Small intestine (tissue), 16 donors: ENCODE results near the gene CEACAM20. TPM values are rescaled to one million over a fixed set of nuclear protein-coding genes. Genes with fewer than 3 reads are reported as not detected.
A peak's percentile ranks its signal among the peaks of the same experiment; 100 is the strongest.

Experiments used
- DNase-seq, 2 donors: peaks; one replicate each; pipeline versions ENCODE4 v3.0.0 to v3.0.0-alpha.2; 2013
- FAIRE-seq: peaks from 2 replicates; lab custom pipeline; 2012; peaks lifted over from hg19 to GRCh38; lab: Jason Lieb, UNC
- H3K27ac ChIP-seq, 3 donors: one replicate each; pipeline ENCODE4 v1.5.1; 2013; ENCODE audit warnings: low read length in 2 of 3, mild to moderate bottlenecking in 2 of 3, control low read depth in 1 of 3, inconsistent platforms in 1 of 3, low read depth in 1 of 3, moderate library complexity in 1 of 3
- H3K27me3 ChIP-seq, 3 donors: one replicate each; pipeline ENCODE4 v1.6.1; 2013; ENCODE audit warnings: low read length in 3 of 3, inconsistent platforms in 1 of 3; ENCODE audit not compliant: control insufficient read depth in 3 of 3, insufficient read depth in 3 of 3
- H3K36me3 ChIP-seq, 3 donors: one replicate each; pipeline ENCODE4 v1.6.1; 2013; ENCODE audit warnings: low read length in 3 of 3, inconsistent platforms in 1 of 3, low read depth in 1 of 3, mild to moderate bottlenecking in 1 of 3, moderate library complexity in 1 of 3; ENCODE audit not compliant: control insufficient read depth in 3 of 3, insufficient read depth in 2 of 3
- H3K4me1 ChIP-seq, 3 donors: one replicate each; pipeline ENCODE4 v1.6.1; 2013; ENCODE audit warnings: low read length in 2 of 3, inconsistent platforms in 1 of 3, low read depth in 1 of 3, mild to moderate bottlenecking in 1 of 3, moderate library complexity in 1 of 3; ENCODE audit not compliant: control insufficient read depth in 3 of 3, insufficient read depth in 2 of 3
- H3K4me3 ChIP-seq, 3 donors: one replicate each; pipeline ENCODE4 v1.5.1; 2013; ENCODE audit warnings: low read length in 3 of 3, control low read depth in 1 of 3, inconsistent platforms in 1 of 3, low read depth in 1 of 3, mild to moderate bottlenecking in 1 of 3, moderate library complexity in 1 of 3
- H3K9me3 ChIP-seq, 2 donors: one replicate each; pipeline ENCODE4 v1.6.1; 2013; ENCODE audit warnings: low read depth in 1 of 2, low read length in 1 of 2; ENCODE audit not compliant: control insufficient read depth in 2 of 2, insufficient read depth in 1 of 2
- WGBS, 3 donors: extraction: QIAGEN DNeasy Blood & Tissue Kit; methylation state at CpG; one replicate each; pipeline ENCODE4 v1.1.7; 2013; 5-methylcytosine and 5-hydroxymethylcytosine counted together
- long read RNA-seq, 10 donors: transcript quantifications; one replicate each; lab custom pipeline, GENCODE V29; 2026
- polyA plus RNA-seq, 4 donors: library from polyadenylated mRNA; stranded (reverse) in 3 of 4; unstranded in 1 of 4; fragments of 200-250 nt in 3 of 4; fragments of 120-200 nt in 1 of 4; gene quantifications; one replicate each; pipeline versions ENCODE4 v1.2.1 to v1.2.3, GENCODE V29; 2013
- donor health status: healthy with polysubstance abuse.
- donor health status: control.
- donor health status: control.
- donor health status: Bipolar disorder and iron deficiency.
- donor health status: healthy.

The CEACAM20 gene
- 10 to 100 TPM in 2 of 4 donors, 1 to 10 TPM in 1, under 1 TPM in 1; 0.19 to 28.4 (median 10.6) TPM for polyA plus RNA-seq
- long read RNA-seq, donor 1: 0 reads
- long read RNA-seq, donor 2: 0 reads
- long read RNA-seq, donor 3: 0 reads
- long read RNA-seq, donor 4: 0 reads
- long read RNA-seq, donor 5: 0 reads
- long read RNA-seq, donor 6, partial matches to known transcripts: 0 of 1 reads
- long read RNA-seq, donor 6, other reads (novel, unspliced or antisense): 0 of 1 reads
- long read RNA-seq, donor 7: 0 reads
- long read RNA-seq, donor 8: 0 reads
- long read RNA-seq, donor 9: 0 reads
- long read RNA-seq, donor 10: 0 reads

DNA sequence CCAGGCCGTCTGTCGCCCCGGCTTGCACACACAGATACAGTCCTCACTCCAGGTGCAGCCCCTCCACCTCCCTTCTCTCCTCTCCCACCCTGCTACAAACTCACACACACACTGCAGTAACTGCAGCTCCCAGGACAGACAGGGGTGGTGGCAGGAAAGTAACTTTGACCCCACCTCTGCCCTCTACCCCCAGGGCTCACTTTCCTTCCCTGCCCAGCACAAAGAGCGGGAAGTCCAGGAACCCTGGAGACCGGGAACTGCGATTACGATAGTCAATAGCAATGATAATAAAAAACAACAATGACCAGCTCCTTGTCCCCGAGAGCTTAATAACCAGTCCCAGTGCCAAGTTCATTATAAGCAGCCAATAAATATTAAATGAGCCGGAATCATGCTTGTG, at the start of gene CEACAM20:
Gene CEACAM20 (minus strand): TSS at position 140 of the 400 bp plus-strand sequence. CDS start 166 bp downstream, outside the sequence.
- H3K9me3 ChIP-seq: no peaks in the 10 kb centered on the region
- peaks cover 0 to 3% (median 0%) of the 10 kb centered on the region in 3 donors for H3K4me1 ChIP-seq
- FAIRE-seq (no peak), DNase-seq (peak; percentile 38 to 96)
- peak within 1 kb of the TSS in 1 of 3 donors; percentile 54 for H3K4me3 ChIP-seq
- H3K27me3 ChIP-seq: peaks cover 0 to 3% (median 0%) of the 10 kb centered on the region in 3 donors
- H3K36me3 ChIP-seq: no peaks in the 10 kb centered on the region
- WGBS, 3 donors: 17 to 52% (median 37%) methylated on average over 9 of the region's 9 CpGs
- peak within 1 kb of the TSS in 2 of 3 donors; percentile 4 to 11 for H3K27ac ChIP-seq

GRCh38 chr19:44577566-44577874, 48.0 kb upstream of the CEACAM20 start:
- Histone ChIP-seq H3K4me1 (peaks cover 0 to 23% (median 12%) of the 10 kb centered on the region in 3 donors), H3K27ac (no peak overlapping the region), H3K9me3 (no peaks in the 10 kb centered on the region), H3K4me3 (no peak overlapping the region), H3K36me3 (no peaks in the 10 kb centered on the region), H3K27me3 (no peaks in the 10 kb centered on the region)
- FAIRE-seq (no peak), DNase-seq (no peak)
- WGBS, 3 donors: 56 to 73% (median 59%) methylated on average over 1 of the region's 1 CpG

DNA sequence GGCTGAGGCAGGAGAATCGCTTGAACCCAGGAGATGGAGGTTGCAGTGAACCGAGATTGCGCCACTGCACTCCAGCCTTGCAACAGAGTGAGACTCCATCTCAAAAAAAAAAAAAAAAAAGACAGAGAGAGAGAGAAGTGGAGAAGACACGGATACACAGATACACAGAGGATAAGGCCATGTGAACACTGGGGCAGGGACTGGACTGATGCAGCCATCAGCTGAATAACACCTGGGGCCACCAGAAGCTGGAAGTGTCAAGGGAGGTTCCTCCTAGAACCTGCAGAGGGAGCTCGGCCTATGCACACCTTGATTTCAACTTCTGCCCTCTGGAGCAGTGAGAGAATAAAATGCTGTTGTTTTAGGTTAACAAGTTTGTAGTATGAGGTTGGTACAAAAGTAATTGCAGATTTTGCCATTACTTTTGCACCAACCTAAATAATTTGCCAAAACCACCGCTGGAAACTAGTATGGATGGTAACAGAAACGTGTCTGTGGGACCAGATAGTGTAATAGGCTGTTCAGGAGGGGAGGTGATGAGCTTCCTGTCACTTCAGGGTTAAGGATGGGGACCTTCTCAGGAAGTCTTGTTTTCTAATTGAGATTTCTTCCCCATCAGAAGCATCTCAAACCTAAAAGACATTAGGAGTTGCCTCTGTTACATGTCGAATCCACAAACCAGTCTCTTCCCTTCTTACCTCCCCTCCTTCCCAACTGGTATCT, 47.5 kb upstream of the CEACAM20 start:
- Histone ChIP-seq H3K27me3 (no peaks in the 10 kb centered on the region), H3K4me1 (peaks cover 0 to 28% (median 12%) of the 10 kb centered on the region in 3 donors), H3K9me3 (no peaks in the 10 kb centered on the region), H3K4me3 (no peak overlapping the region), H3K36me3 (no peaks in the 10 kb centered on the region), H3K27ac (no peak overlapping the region)
- FAIRE-seq (no peak), DNase-seq (peak; percentile 81 to 82)
- WGBS, 3 donors: 51 to 65% (median 63%) methylated on average over 8 of the region's 8 CpGs

- Histone ChIP-seq H3K27ac (no peak overlapping the region), H3K4me1 (peaks cover 0 to 30% (median 2%) of the 10 kb centered on the region in 3 donors), H3K9me3 (no peaks in the 10 kb centered on the region), H3K27me3 (no peaks in the 10 kb centered on the region), H3K36me3 (no peaks in the 10 kb centered on the region), H3K4me3 (no peak overlapping the region)
- DNase-seq (no peak), FAIRE-seq (no peak)
- WGBS, 3 donors: 89 to 90% (median 90%) methylated on average over 11 of the region's 11 CpGs
Observed at GRCh38 chr19:44575116-44575700, 45.7 kb upstream of the CEACAM20 start.

GRCh38 chr19:44574186-44574950, 44.9 kb upstream of the CEACAM20 start:
- no peak for DNase-seq

GRCh38 chr19:44573627-44574026, 44.2 kb upstream of the CEACAM20 start:
- DNase-seq (no peak), FAIRE-seq (no peak)
- WGBS, 3 donors: 33 to 50% (median 44%) methylated on average over 4 of the region's 4 CpGs
- Histone ChIP-seq H3K4me1 (peaks cover 0 to 29% (median 0%) of the 10 kb centered on the region in 3 donors), H3K27ac (no peak overlapping the region), H3K36me3 (no peaks in the 10 kb centered on the region), H3K27me3 (no peaks in the 10 kb centered on the region), H3K4me3 (no peak overlapping the region), H3K9me3 (no peaks in the 10 kb centered on the region)

More at GRCh38 chr19:44574186-44574950, 44.9 kb upstream of the CEACAM20 start:
- WGBS, 3 donors: 68 to 69% (median 68%) methylated on average over 8 of the region's 8 CpGs
- Histone ChIP-seq H3K4me1 (peaks cover 0 to 29% (median 0%) of the 10 kb centered on the region in 3 donors), H3K36me3 (no peaks in the 10 kb centered on the region), H3K27me3 (no peaks in the 10 kb centered on the region), H3K27ac (no peak overlapping the region), H3K9me3 (no peaks in the 10 kb centered on the region), H3K4me3 (no peak overlapping the region)
- FAIRE-seq: no peak

DNA sequence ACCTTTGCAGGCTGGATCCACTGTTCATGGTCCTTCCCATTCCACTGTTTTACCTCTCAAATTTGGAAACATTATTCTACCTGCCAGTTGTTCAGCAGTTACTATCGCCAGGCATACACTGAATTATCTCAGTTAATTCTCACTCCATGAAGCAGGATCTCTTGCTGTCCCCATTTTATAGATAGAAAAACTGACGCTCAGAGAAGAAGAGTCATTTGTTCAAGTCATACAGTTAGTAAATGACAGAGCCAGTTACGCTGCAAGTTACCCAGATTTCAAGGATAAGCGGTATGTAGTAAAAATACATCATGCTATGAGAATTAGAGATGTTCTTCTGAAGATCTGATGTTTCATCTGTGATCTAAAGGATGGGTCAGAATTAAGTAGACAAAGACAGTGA, 43.7 kb upstream of the CEACAM20 start:
- DNase-seq: no peak
- Histone ChIP-seq H3K27ac (no peak overlapping the region), H3K27me3 (no peaks in the 10 kb centered on the region), H3K4me1 (peaks cover 0 to 29% (median 0%) of the 10 kb centered on the region in 3 donors), H3K9me3 (no peaks in the 10 kb centered on the region), H3K4me3 (no peak overlapping the region), H3K36me3 (no peaks in the 10 kb centered on the region)
- FAIRE-seq: no peak
- 87 to 91% (median 87%) methylated on average over 4 of the region's 4 CpGs for WGBS, 3 donors

DNA sequence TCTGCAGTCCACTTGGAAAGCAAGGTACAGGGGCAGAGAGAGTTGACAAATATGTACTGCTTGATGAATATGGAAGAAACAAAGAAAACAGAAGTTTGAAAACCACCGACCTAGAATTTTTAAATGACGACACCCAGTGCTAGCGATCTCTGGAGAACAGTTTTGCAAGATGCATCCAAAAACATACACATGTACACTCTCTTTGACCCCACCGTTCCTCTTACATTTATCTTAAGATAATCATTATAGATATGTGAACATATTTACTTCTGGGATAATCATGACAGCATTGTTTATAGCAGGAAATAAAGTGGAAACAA, 43.1 kb upstream of the CEACAM20 start:
- H3K36me3 ChIP-seq: no peaks in the 10 kb centered on the region
- H3K4me3 ChIP-seq: no peak overlapping the region
- H3K27me3 ChIP-seq: no peaks in the 10 kb centered on the region
- no peak for FAIRE-seq
- WGBS, 3 donors: 47 to 62% (median 48%) methylated on average over 4 of the region's 4 CpGs
- H3K4me1 ChIP-seq: peaks cover 0 to 29% (median 0%) of the 10 kb centered on the region in 3 donors
- no peak for DNase-seq
- H3K9me3 ChIP-seq: no peaks in the 10 kb centered on the region
- no peak overlapping the region for H3K27ac ChIP-seq
